ENCODE measurements around the gene CHMP4B. TPM values are rescaled to one million over a fixed set of nuclear protein-coding genes. Genes with fewer than 3 reads are reported as not detected.

Gene CHMP4B
- polyA plus RNA-seq, 1 of the 3 experiments (the other 2 are of a cell fraction) = 123 TPM

DNA sequence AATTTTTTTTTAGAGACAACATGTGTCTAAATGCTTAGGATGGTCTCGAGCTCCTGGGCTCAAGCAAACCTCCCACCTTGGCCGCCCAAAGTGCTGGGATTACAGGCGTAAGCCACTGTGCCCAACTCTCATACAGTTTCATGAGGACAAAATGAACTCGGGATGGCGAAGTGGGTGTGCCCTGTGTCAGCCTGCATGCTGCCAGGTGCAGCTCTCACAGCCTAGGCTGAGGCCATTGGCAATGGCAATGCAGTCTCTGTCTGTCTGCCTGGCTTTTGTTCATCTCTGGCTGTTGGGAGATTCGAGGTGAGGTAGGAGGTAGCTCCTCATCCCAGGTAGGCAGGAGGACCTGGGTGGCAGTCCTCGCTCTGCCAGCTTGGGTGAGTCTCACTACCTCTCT is 88.0 kb downstream of the CHMP4B start:
- Histone ChIP-seq H3K4me2 (no peak overlapping the region), H3K36me3 (replicated peaks in 1 of 2; ENCODE audit: control insufficient read depth in 1 of 2, insufficient read depth in 2 of 2, low read length in 1 of 2) (no peaks in the 10 kb centered on the region), H3K27me3 (ENCODE audit: insufficient read depth) (no peaks in the 10 kb centered on the region), H3K27ac (ENCODE audit: low read depth in 2 of 2, low read length in 1 of 2) (no peak overlapping the region), H4K20me1 (ENCODE audit: insufficient read depth) (no peaks in the 10 kb centered on the region), H3K79me2 (ENCODE audit: insufficient read depth) (no peaks in the 10 kb centered on the region), H2AFZ (ENCODE audit: low read depth) (no peak overlapping the region), H3K9ac (no peak overlapping the region), H3K9me2 (no peaks in the 10 kb centered on the region), H3K9me3 (no peaks in the 10 kb centered on the region), H3K4me1 (ENCODE audit: control insufficient read depth in 1 of 2, insufficient read depth in 2 of 2, low read depth in 1 of 2, low read length in 1 of 2) (no peaks in the 10 kb centered on the region), H3F3A (replicated peaks; ENCODE audit: insufficient read depth) (no peaks in the 10 kb centered on the region), H3K4me3 (ENCODE audit: low read depth in 2 of 2, low read length in 1 of 2) (no peak overlapping the region)
- 56% methylated on average over 7 of the region's 7 CpGs for whole genome bisulfite sequencing (ENCODE audit: low lambda C conversion rate)
- ChIA-PET POLR2A (no interaction called here), CTCF (interaction anchor here (1.2 to 2.8 kb wide), 5 partner anchors 9 to 413 kb away, joined by 3 to 10 read pairs (median 4); no protein-coding TSS in a partner anchor)
- TF ChIP-seq TEAD4 (IDR thresholded peaks at IDR 0.05; ENCODE audit: borderline replicate concordance, insufficient read depth) (no peak), USF2 (IDR thresholded peaks at IDR 0.05; ENCODE audit: borderline replicate concordance, low read depth, low read length) (no peak), YY1 (IDR thresholded peaks at IDR 0.05; ENCODE audit: low read depth) (no peak), JUND (IDR thresholded peaks at IDR 0.05) (no peak), FOXM1 (IDR thresholded peaks at IDR 0.05; ENCODE audit: low read depth) (no peak), REST (IDR thresholded peaks at IDR 0.05; ENCODE audit: low read depth, low read length) (no peak), RXRA (IDR thresholded peaks at IDR 0.05; ENCODE audit: borderline replicate concordance, low read depth) (no peak)
- no peak for DNase-seq

DNA sequence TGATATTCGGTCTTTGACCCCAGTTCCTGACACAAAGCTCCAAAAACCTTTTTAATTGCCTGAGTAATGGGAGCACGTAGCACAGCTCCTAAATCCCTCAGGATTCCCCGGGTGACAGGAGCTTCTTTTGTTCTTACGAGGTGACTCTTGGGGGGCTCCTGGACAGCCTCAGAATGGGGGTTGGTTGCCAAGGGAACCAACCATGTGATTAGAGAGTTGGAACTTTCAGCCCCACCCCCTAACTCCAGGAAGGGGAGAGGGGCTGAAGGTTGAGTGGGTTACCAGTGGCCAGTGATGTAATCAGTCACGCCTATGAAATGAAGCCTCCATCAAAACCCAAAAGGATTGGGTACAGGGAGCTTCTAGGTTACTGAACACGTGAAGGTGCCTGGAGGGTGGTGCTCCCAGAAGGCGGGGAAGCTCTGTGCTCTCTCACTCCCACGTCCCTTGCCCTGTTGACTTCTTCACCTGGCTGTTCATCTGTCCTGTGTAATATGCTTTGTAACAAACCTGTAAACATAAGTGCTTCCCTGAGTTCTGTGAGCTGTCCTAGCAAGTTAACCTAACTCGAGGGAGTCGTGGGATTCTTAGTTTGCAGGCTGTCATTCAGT is 89.5 kb downstream of the CHMP4B start:
- Histone ChIP-seq H3K27me3 (ENCODE audit: insufficient read depth) (no peaks in the 10 kb centered on the region), H3K4me2 (no peak overlapping the region), H3K79me2 (ENCODE audit: insufficient read depth) (no peaks in the 10 kb centered on the region), H3K9ac (no peak overlapping the region), H3F3A (replicated peaks; ENCODE audit: insufficient read depth) (no peaks in the 10 kb centered on the region), H3K9me3 (no peaks in the 10 kb centered on the region), H3K27ac (ENCODE audit: low read depth in 2 of 2, low read length in 1 of 2) (no peak overlapping the region), H3K9me2 (no peaks in the 10 kb centered on the region), H2AFZ (ENCODE audit: low read depth) (no peak overlapping the region), H3K36me3 (replicated peaks in 1 of 2; ENCODE audit: control insufficient read depth in 1 of 2, insufficient read depth in 2 of 2, low read length in 1 of 2) (no peaks in the 10 kb centered on the region), H3K4me1 (ENCODE audit: control insufficient read depth in 1 of 2, insufficient read depth in 2 of 2, low read depth in 1 of 2, low read length in 1 of 2) (no peaks in the 10 kb centered on the region), H4K20me1 (ENCODE audit: insufficient read depth) (no peaks in the 10 kb centered on the region), H3K4me3 (ENCODE audit: low read depth in 2 of 2, low read length in 1 of 2) (no peak overlapping the region)
- DNase-seq = no peak
- POLR2A ChIA-PET = no interaction called here
- WGBS (ENCODE audit: low lambda C conversion rate) = 45% methylated on average over 10 of the region's 10 CpGs
- CTCF ChIA-PET = no interaction called here
- TF ChIP-seq NFIC (IDR thresholded peaks at IDR 0.05; ENCODE audit: borderline replicate concordance) (no peak), FOSL2 (IDR thresholded peaks at IDR 0.05; ENCODE audit: borderline replicate concordance, low read depth) (no peak), USF2 (IDR thresholded peaks at IDR 0.05; ENCODE audit: borderline replicate concordance, low read depth, low read length) (no peak), RFX5 (IDR thresholded peaks at IDR 0.05; ENCODE audit: low read length) (no peak), CHD2 (IDR thresholded peaks at IDR 0.05; ENCODE audit: low read length, partially characterized antibody) (no peak), NRF1 (IDR thresholded peaks at IDR 0.05; ENCODE audit: low read depth, low read length) (no peak), FOXJ3 (CRISPR knock-in tag; IDR thresholded peaks at IDR 0.05) (no peak), EZH2phosphoT487 (IDR thresholded peaks at IDR 0.05; ENCODE audit: borderline replicate concordance, low read depth) (no peak), TCF12 (IDR thresholded peaks at IDR 0.05) (no peak), GATA2 (CRISPR knock-in tag; IDR thresholded peaks at IDR 0.05) (no peak)
- TF ChIP-seq, protein P1, sequence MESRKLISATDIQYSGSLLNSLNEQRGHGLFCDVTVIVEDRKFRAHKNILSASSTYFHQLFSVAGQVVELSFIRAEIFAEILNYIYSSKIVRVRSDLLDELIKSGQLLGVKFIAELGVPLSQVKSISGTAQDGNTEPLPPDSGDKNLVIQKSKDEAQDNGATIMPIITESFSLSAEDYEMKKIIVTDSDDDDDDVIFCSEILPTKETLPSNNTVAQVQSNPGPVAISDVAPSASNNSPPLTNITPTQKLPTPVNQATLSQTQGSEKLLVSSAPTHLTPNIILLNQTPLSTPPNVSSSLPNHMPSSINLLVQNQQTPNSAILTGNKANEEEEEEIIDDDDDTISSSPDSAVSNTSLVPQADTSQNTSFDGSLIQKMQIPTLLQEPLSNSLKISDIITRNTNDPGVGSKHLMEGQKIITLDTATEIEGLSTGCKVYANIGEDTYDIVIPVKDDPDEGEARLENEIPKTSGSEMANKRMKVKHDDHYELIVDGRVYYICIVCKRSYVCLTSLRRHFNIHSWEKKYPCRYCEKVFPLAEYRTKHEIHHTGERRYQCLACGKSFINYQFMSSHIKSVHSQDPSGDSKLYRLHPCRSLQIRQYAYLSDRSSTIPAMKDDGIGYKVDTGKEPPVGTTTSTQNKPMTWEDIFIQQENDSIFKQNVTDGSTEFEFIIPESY (IDR thresholded peaks at IDR 0.05; ENCODE audit: borderline replicate concordance, low read depth) = no peak
- TF ChIP-seq, protein P2, sequence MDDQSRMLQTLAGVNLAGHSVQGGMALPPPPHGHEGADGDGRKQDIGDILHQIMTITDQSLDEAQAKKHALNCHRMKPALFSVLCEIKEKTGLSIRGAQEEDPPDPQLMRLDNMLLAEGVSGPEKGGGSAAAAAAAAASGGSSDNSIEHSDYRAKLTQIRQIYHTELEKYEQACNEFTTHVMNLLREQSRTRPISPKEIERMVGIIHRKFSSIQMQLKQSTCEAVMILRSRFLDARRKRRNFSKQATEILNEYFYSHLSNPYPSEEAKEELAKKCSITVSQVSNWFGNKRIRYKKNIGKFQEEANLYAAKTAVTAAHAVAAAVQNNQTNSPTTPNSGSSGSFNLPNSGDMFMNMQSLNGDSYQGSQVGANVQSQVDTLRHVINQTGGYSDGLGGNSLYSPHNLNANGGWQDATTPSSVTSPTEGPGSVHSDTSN (IDR thresholded peaks at IDR 0.05) = no peak
- TF ChIP-seq, protein P3, sequence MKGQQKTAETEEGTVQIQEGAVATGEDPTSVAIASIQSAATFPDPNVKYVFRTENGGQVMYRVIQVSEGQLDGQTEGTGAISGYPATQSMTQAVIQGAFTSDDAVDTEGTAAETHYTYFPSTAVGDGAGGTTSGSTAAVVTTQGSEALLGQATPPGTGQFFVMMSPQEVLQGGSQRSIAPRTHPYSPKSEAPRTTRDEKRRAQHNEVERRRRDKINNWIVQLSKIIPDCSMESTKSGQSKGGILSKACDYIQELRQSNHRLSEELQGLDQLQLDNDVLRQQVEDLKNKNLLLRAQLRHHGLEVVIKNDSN (IDR thresholded peaks at IDR 0.05; ENCODE audit: borderline replicate concordance, low read depth) = no peak

Measured in SK-N-SH (cell line).